ENCODE measurements around the gene ITPRIP. TPM values are rescaled to one million over a fixed set of nuclear protein-coding genes. Genes with fewer than 3 reads are reported as not detected.

The ITPRIP gene
- total RNA-seq, 4 donors from 2014 or later, result 77.8 to 182 (median 141) TPM

GRCh38 chr10:104368381-104368780 is 30.1 kb upstream of the ITPRIP start:
- H3K4me3 ChIP-seq (ENCODE audit: low read depth, poor library complexity, severe bottlenecking), result no peak overlapping the region
- WGBS, 2 donors, result 57 to 58% methylated on average over 2 of the region's 2 CpGs
- TF ChIP-seq, protein P1, sequence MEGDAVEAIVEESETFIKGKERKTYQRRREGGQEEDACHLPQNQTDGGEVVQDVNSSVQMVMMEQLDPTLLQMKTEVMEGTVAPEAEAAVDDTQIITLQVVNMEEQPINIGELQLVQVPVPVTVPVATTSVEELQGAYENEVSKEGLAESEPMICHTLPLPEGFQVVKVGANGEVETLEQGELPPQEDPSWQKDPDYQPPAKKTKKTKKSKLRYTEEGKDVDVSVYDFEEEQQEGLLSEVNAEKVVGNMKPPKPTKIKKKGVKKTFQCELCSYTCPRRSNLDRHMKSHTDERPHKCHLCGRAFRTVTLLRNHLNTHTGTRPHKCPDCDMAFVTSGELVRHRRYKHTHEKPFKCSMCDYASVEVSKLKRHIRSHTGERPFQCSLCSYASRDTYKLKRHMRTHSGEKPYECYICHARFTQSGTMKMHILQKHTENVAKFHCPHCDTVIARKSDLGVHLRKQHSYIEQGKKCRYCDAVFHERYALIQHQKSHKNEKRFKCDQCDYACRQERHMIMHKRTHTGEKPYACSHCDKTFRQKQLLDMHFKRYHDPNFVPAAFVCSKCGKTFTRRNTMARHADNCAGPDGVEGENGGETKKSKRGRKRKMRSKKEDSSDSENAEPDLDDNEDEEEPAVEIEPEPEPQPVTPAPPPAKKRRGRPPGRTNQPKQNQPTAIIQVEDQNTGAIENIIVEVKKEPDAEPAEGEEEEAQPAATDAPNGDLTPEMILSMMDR (IDR thresholded peaks at IDR 0.05), result no peak
- TF ChIP-seq POLR2A (IDR thresholded peaks at IDR 0.05), result no peak
- DNase-seq (ENCODE audit: low spot score in 2 of 2), result no peak
- intact Hi-C loops (cut with DNase I; ENCODE audit: low total_unique reads), result no loop called here

- TF ChIP-seq POLR2A (IDR thresholded peaks at IDR 0.05), result no peak
- TF ChIP-seq, protein P1 (IDR thresholded peaks at IDR 0.05), result no peak
- intact Hi-C loops (cut with DNase I; ENCODE audit: low total_unique reads), result no loop called here
- DNase-seq (ENCODE audit: low spot score in 2 of 2), result no peak
- H3K4me3 ChIP-seq (ENCODE audit: low read depth, poor library complexity, severe bottlenecking), result no peak overlapping the region
- 54 to 59% methylated on average over 8 of the region's 8 CpGs for WGBS, 2 donors
Measured at GRCh38 chr10:104367904-104368303, 29.6 kb upstream of the ITPRIP start.

GRCh38 chr10:104359811-104360210 is 21.5 kb upstream of the ITPRIP start:
- 77% methylated on average over 2 of the region's 2 CpGs for WGBS, 2 donors

DNA sequence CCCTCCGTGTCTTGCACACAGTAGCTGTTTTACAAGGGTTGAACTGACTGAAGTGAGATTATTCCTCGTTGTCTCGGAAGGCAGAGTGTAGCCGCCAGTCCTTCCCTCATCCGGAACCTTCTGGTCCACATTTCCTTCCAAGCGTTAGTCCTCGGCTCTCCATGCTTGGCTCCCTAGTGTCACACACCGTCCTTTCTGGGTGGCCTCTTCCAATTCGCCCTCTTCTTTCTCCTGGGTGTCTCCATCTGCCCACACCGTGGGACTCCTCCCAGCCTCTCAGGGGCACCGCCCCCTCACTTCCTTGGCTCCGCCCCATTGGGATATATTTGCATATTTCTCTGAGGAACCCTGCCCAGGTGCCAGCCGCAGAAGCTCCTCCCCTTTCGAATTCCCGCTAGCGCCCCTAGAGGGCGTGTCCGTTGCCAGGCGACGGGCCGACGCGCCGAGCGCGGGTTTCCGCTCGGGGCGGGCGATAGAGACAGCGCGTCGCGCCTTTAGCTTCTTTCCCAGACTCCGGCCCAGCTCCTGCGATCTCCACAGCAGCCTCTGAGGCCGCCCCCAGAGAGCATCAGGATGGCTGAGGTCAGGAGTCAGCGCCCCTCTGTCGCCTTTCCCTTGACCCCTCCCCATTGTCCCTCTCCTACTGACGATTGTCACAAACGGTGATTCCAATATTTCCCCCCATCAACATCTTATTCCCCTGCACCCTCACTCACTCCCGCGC is 15.2 kb upstream of the ITPRIP start, which contains the start of gene CFAP58:
CFAP58 (plus strand) TSS at position 509 of the 724 bp plus-strand sequence; CDS start at position 574, 65 bp downstream.
- H3K4me3 ChIP-seq (ENCODE audit: low read depth, poor library complexity, severe bottlenecking), result no peak within 1 kb of the TSS
- DNase-seq (ENCODE audit: low spot score in 2 of 2), result peak; percentile 92 to 98
- TF ChIP-seq, protein P1 (IDR thresholded peaks at IDR 0.05), result no peak
- no peak for TF ChIP-seq POLR2A (IDR thresholded peaks at IDR 0.05)
- intact Hi-C loops (cut with DNase I; ENCODE audit: low total_unique reads), result no loop called here
- WGBS, 2 donors, result 1 to 2% methylated on average over 43 of the region's 43 CpGs

More at GRCh38 chr10:104359811-104360210, 21.5 kb upstream of the ITPRIP start:
- intact Hi-C loops (cut with DNase I; ENCODE audit: low total_unique reads), result no loop called here
- no peak overlapping the region for H3K4me3 ChIP-seq (ENCODE audit: low read depth, poor library complexity, severe bottlenecking)
- no peak for TF ChIP-seq POLR2A (IDR thresholded peaks at IDR 0.05)
- TF ChIP-seq, protein P1 (IDR thresholded peaks at IDR 0.05), result no peak
- DNase-seq (ENCODE audit: low spot score in 2 of 2), result no peak

DNA sequence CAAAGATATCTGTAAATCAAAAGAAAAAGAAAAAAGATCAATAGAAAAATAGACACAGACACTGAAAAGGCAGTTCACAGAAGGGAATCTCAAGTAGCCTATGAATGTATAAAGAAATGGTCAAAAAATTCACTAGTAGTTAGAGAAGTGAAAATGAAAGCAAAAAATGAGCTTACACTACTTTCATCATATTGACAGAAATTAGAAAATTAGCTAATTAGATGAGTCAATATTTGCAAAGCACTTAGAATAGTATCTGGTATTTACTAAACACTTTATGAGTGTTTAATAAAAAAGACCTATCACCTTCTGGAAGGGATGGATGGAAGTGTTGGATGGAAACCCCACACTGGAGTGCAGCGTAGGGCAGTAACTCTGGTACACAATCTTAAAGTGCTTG is 13.7 kb upstream of the ITPRIP start:
- whole genome bisulfite sequencing, 2 donors, result 78% methylated on average over 1 of the region's 1 CpG
- H3K4me3 ChIP-seq (ENCODE audit: low read depth, poor library complexity, severe bottlenecking), result no peak overlapping the region

More for the DNA sequence above, 13.7 kb upstream of the ITPRIP start:
- intact Hi-C loops (cut with DNase I; ENCODE audit: low total_unique reads), result loop anchor here (2.0 kb wide), 1 partner anchor 61 kb away; no protein-coding TSS in a partner anchor
- TF ChIP-seq POLR2A (IDR thresholded peaks at IDR 0.05), result no peak
- TF ChIP-seq, protein P1 (IDR thresholded peaks at IDR 0.05), result no peak
- DNase-seq (ENCODE audit: low spot score in 2 of 2), result no peak

Data from lower leg skin (tissue), 4 donors.